Muscle layer of colon (tissue), 2 donors: Measurements from ENCODE around the gene TBC1D23.
"Not testable (repeated sequence)": the region's sequence is repeated elsewhere in the genome, so short reads cannot be mapped to it uniquely, and the experiment has no call there.

Experiments
- H3K27ac ChIP-seq: one replicate; pipeline ENCODE4 v1.7.0; 2013; ENCODE audit warnings: low read depth, mild to moderate bottlenecking, low read length, moderate library complexity
- H3K27me3 ChIP-seq, 2 donors: one replicate each; pipeline ENCODE4 v1.7.0; 2013; ENCODE audit warnings: low read length in 2 of 2, mild to moderate bottlenecking in 2 of 2; ENCODE audit not compliant: insufficient read depth in 2 of 2, control insufficient read depth in 1 of 2
- H3K36me3 ChIP-seq: one replicate; pipeline ENCODE4 v1.7.0; 2013; ENCODE audit warnings: mild to moderate bottlenecking, low read length; ENCODE audit not compliant: insufficient read depth
- H3K4me1 ChIP-seq: one replicate; pipeline ENCODE4 v1.7.0; 2013; ENCODE audit warnings: mild to moderate bottlenecking, low read length; ENCODE audit not compliant: insufficient read depth
- H3K4me3 ChIP-seq, 2 donors: one replicate each; pipeline ENCODE4 v1.7.0; 2013; ENCODE audit warnings: low read length in 2 of 2, low read depth in 1 of 2, mild to moderate bottlenecking in 1 of 2, moderate library complexity in 1 of 2
- H3K9ac ChIP-seq: one replicate; pipeline ENCODE4 v1.7.0; 2013; ENCODE audit warnings: low read length
- H3K9me3 ChIP-seq: one replicate; pipeline ENCODE4 v1.7.0; 2013; ENCODE audit warnings: mild to moderate bottlenecking, low read length
- donor health status: abdominal sarcoma.
- donor health status: Adenocarcinoma of cecum.

The TBC1D23 gene

DNA sequence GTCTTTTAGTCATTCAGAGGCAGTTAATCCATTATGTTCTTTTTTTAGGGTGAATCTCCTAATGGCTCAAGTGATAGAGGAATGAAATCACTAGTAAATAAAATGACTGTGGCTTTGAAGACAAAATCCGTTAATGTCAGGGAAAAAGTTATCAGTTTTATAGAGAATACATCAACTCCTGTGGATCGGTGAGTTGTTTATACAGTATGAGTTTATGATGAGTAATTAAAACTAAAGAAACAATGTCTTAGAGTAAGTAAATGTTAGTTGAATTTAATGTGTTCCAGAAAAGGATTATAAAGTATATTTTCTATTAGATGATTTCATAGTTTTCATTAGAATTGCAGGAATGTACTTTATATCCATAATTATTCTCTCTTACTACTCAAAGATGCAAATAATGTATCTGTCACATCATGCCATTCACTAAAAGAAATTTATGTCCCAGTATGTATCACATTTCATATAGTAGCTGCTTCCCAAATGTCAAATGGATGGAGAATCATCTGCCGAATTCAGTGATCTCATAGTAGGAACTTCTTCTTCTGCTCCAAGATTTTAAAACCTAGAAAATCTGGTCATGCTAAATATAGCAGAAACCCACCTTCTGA lies 49.7 kb downstream of the TBC1D23 start:
- Histone ChIP-seq H3K36me3 (peaks cover 23% of the 10 kb centered on the region), H3K27ac (no peak overlapping the region), H3K9ac (no peak overlapping the region), H3K4me3 (no peak overlapping the region), H3K4me1 (no peaks in the 10 kb centered on the region), H3K27me3 (no peaks in the 10 kb centered on the region), H3K9me3 (no peaks in the 10 kb centered on the region)

- Histone ChIP-seq H3K4me3 (no peak overlapping the region), H3K36me3 (peaks cover 19% of the 10 kb centered on the region), H3K27me3 (no peaks in the 10 kb centered on the region), H3K9me3 (no peaks in the 10 kb centered on the region), H3K9ac (no peak overlapping the region), H3K4me1 (no peaks in the 10 kb centered on the region), H3K27ac (no peak overlapping the region)
These were observed 50.2 kb downstream of the TBC1D23 start for GRCh38 chr3:100311011-100311410.

DNA sequence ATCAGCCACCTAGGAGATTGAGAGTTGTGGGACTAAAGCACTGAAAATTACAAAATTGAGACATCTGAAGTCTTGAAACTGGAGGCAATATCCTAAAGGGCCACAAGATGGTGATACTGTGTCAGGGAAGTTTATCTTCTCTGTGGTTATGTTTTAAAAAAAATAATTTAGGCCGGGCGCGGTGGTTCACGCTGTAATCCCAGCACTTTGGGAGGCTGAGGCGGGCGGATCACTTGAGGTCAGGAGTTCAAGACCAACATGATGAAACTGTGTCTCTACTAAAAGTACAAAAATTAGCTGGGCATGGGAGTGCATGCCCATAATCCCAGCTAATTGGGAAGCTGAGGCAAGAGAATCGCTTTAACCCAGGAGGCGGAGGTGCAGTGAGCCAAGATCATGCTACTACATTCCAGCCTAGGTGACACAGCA lies 55.9 kb downstream of the TBC1D23 start:
- Histone ChIP-seq H3K9me3 (no peaks in the 10 kb centered on the region), H3K4me1 (no peaks in the 10 kb centered on the region), H3K27me3 (no peaks in the 10 kb centered on the region), H3K4me3 (no peak overlapping the region), H3K27ac (no peak overlapping the region), H3K9ac (no peak overlapping the region), H3K36me3 (peaks cover 14% of the 10 kb centered on the region)

DNA sequence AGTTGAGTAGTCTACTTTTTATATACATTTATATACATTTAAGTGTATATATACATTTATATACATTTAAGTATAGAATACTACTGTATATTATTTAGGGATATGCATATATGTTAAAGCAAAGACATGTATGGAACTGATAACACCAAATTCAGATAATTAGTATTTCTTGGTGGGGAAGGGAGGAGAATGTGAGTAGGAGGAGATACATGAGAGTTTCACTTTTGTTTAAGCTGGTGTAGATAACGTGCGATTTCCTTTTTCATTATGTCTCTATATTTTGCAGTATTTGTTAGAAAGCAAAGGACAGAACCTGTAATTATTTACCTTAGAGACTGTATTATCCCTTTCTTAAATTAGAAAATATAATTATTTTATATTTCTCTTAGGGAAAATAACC lies 57.1 kb downstream of the TBC1D23 start:
- Histone ChIP-seq H3K9me3 (no peaks in the 10 kb centered on the region), H3K9ac (no peak overlapping the region), H3K4me1 (no peaks in the 10 kb centered on the region), H3K27me3 (no peaks in the 10 kb centered on the region), H3K36me3 (peaks cover 14% of the 10 kb centered on the region), H3K27ac (no peak overlapping the region), H3K4me3 (no peak overlapping the region)

GRCh38 chr3:100319951-100320350 lies 59.2 kb downstream of the TBC1D23 start:
- no peak overlapping the region for H3K9ac ChIP-seq
- no peaks in the 10 kb centered on the region for H3K27me3 ChIP-seq
- H3K4me3 ChIP-seq: no peak overlapping the region
- H3K4me1 ChIP-seq: no peaks in the 10 kb centered on the region
- no peak overlapping the region for H3K27ac ChIP-seq
- H3K9me3 ChIP-seq: no peaks in the 10 kb centered on the region
- peaks cover 17% of the 10 kb centered on the region for H3K36me3 ChIP-seq

GRCh38 chr3:100324044-100324443 lies 63.3 kb downstream of the TBC1D23 start:
- no peaks in the 10 kb centered on the region for H3K27me3 ChIP-seq
- no peak overlapping the region for H3K27ac ChIP-seq
- H3K36me3 ChIP-seq: peaks cover 17% of the 10 kb centered on the region
- H3K9ac ChIP-seq: no peak overlapping the region
- no peaks in the 10 kb centered on the region for H3K4me1 ChIP-seq
- no peak overlapping the region for H3K4me3 ChIP-seq
- H3K9me3 ChIP-seq: no peaks in the 10 kb centered on the region

DNA sequence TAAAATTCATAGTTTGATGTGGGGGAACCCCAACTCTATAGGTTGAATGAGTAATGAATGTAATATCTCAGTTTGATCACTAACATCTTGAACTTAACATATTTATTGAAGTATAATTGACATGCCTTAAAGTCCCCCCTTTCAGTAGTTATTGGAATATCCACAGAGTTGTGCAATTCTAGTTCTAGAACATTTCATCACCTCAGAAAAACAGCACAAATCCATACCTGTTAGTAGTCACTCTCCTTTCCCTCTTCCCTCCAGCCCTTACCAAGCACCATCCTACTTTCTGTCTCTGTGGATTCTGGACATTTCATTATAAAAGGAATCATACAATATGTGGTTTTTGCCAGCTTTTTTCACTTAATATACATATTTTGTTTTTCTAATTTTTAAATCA lies 65.0 kb downstream of the TBC1D23 start:
- Histone ChIP-seq H3K9ac (no peak overlapping the region), H3K27me3 (no peaks in the 10 kb centered on the region), H3K4me1 (no peaks in the 10 kb centered on the region), H3K4me3 (no peak overlapping the region), H3K36me3 (peaks cover 11% of the 10 kb centered on the region), H3K27ac (no peak overlapping the region), H3K9me3 (no peaks in the 10 kb centered on the region)

DNA sequence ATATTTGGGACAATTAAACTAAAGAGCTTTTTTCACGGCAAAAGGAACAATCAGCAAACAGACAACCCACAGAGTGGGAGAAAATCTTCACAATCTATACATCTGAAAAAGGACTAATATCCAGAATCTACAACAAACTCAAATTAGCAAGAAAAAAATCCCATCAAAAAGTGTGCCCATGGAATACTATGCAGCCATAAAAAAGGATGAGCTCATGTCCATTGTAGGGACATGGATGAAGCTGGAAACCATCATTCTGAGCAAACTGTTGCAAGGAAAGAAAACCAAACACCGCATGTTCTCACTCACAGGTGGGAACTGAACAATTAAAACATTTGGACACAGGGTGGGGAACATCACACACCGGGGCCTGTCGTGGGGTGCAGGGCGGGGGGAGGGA lies 66.6 kb downstream of the TBC1D23 start:
- not testable (repeated sequence) for H3K9ac ChIP-seq, H3K36me3 ChIP-seq, H3K4me1 ChIP-seq, H3K27me3 ChIP-seq, H3K9me3 ChIP-seq, H3K4me3 ChIP-seq, H3K27ac ChIP-seq

DNA sequence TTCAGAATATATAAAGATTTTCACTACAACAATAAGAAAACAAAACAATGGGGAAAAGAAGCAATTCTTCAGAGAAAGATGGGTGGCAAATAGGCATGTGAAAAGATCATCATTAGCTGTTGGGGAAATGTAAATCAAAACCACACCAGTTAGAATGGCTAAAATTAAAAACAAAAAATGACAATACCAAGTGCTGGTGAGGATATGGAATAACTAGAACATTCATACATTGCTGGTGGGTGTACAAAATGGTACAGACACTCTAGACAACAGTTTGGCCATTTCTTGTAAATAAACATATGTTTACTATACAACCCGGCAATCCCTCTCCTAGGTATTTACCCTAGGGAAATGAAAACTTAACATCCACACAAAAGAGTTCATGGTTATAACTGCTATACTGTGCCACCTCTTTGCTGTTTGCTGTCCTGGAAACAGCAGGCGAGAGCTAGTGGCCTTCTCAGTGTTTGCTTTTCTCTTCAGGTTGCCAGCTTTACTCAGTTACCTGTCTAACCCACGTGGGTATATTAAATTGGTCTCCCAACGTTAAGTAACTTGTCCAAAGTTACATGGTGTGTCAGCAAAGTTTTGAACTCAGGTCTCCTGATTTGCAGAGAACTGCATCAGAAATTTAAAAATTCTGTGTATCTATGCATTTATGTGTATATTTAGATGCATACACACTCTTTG lies 69.2 kb downstream of the TBC1D23 start:
- Histone ChIP-seq H3K9ac (no peak overlapping the region), H3K27me3 (no peaks in the 10 kb centered on the region), H3K27ac (no peak overlapping the region), H3K4me1 (no peaks in the 10 kb centered on the region), H3K36me3 (no peaks in the 10 kb centered on the region), H3K9me3 (no peaks in the 10 kb centered on the region), H3K4me3 (no peak overlapping the region)

GRCh38 chr3:100330651-100331050 lies 69.9 kb downstream of the TBC1D23 start:
- Histone ChIP-seq H3K36me3 (no peaks in the 10 kb centered on the region), H3K9ac (no peak overlapping the region), H3K27ac (no peak overlapping the region), H3K4me1 (peaks cover 5% of the 10 kb centered on the region), H3K9me3 (no peaks in the 10 kb centered on the region), H3K27me3 (no peaks in the 10 kb centered on the region), H3K4me3 (no peak overlapping the region)

- Histone ChIP-seq H3K9ac (no peak overlapping the region), H3K9me3 (no peaks in the 10 kb centered on the region), H3K27ac (no peak overlapping the region), H3K4me3 (no peak overlapping the region), H3K4me1 (peaks cover 9% of the 10 kb centered on the region), H3K27me3 (no peaks in the 10 kb centered on the region), H3K36me3 (no peaks in the 10 kb centered on the region)
These were observed 70.9 kb downstream of the TBC1D23 start for GRCh38 chr3:100331660-100332059.

DNA sequence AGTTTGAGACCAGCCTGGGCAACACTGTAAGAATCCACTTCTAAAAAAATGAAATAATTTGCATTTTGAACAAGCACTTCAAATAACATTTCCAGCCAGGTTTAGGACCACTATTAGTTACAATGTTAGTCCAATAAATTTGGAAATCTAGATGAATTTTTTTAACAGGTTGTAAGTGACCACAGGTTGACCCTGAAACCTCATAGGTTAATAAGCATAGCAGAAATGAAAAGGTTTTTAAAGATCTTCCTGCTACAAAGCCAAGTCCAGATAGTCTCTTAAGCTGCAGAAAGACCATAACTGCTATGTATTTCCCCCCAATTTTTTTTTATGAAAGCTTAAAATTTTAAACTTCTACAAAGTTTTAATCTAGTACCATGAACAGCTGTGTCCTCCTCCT lies 72.3 kb downstream of the TBC1D23 start:
- H3K27ac ChIP-seq: no peak overlapping the region
- no peaks in the 10 kb centered on the region for H3K9me3 ChIP-seq
- no peak overlapping the region for H3K9ac ChIP-seq
- peaks cover 9% of the 10 kb centered on the region for H3K4me1 ChIP-seq
- H3K36me3 ChIP-seq: no peaks in the 10 kb centered on the region
- H3K4me3 ChIP-seq: no peak overlapping the region
- no peaks in the 10 kb centered on the region for H3K27me3 ChIP-seq
